Kidney capillary endothelial cell (primary cell): ENCODE results near the gene C6orf141.
"Not testable (repeated sequence)": the region's sequence is repeated elsewhere in the genome, so short reads cannot be mapped to it uniquely, and the experiment has no call there.

Experiments
- DNase-seq: peaks from one replicate; pipeline ENCODE4 v3.0.0-alpha.2; 2018; ENCODE audit warnings: low spot score

Gene C6orf141

DNA sequence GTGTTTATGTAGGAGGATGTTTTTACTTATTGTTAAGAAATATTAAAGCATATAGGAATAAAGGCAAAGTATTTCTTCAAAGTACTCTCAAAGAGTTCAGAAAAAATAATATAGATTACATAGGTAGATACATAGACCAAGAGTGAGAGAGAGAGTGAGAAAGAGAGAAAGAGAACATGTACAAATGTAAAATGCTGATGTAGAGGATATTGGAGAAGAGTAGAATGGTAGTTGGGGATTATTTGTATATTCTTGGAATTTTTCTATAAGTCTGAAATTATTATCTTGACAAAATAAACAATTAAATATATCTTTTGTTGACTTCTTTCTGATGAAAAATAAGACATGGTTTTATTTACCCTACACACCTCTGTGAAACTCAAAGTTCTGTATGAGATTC, 29.2 kb downstream of the C6orf141 start:
- no peak for DNase-seq

- DNase-seq, result no peak
Observed at GRCh38 chr6:49582529-49582928, 32.1 kb downstream of the C6orf141 start.

DNA sequence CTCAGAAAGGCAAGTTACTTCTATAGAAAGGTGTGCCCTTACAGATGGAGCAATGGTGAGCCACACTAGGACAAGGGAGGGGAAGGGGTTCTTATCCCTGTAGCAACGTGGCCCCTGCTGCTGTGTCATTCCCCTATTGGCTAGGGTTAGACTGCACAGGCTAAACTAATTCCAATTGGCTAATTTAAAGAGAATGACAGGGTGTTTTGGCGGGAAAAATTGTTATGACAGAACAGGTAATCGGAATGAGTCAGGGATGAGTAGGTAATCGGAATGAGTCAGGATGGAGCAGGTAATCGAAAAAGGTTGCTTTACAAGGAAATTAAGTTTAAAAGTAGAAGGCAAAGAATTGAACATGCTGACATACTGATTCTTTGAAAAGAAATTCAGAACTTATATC, 36.8 kb downstream of the C6orf141 start:
- not testable (repeated sequence) for DNase-seq
